GM12878 (cell line): ENCODE measurements around the gene ORAI3.

Experiments
- CTCF ChIP-seq, 3 experiments: IDR thresholded peaks in 2 of 3; conservative IDR thresholded peaks in 1 of 3; 2 replicates each; pipeline ENCODE4 v1.5.1; 2011; ENCODE audit warnings: low read depth in 3 of 3, low read length in 3 of 3, mild to moderate bottlenecking in 3 of 3, control low read depth in 2 of 3, moderate library complexity in 2 of 3, inconsistent platforms in 1 of 3, mixed read lengths in 1 of 3; ENCODE audit not compliant: control insufficient read depth in 2 of 3, insufficient read depth in 1 of 3; ENCODE audit errors: extremely low read depth in 1 of 3
- EP300 ChIP-seq, 2 experiments: fragments of 150-350 bp in 1 of 2; IDR thresholded peaks; 2 replicates each; pipeline ENCODE4 v1.6.1; 2011 to 2012; ENCODE audit warnings: low read depth in 2 of 2, low read length in 2 of 2, borderline replicate concordance in 1 of 2, improper control_type of control experiment in 1 of 2, inconsistent platforms in 1 of 2; ENCODE audit not compliant: control insufficient read depth in 1 of 2
- NFIC ChIP-seq: IDR thresholded peaks from 2 replicates; pipeline ENCODE4 v1.6.1; 2012; ENCODE audit warnings: low read depth, mild to moderate bottlenecking, inconsistent platforms, low read length, moderate library complexity
- YY1 ChIP-seq: IDR thresholded peaks from 2 replicates; pipeline ENCODE4 v1.6.1; 2011; ENCODE audit warnings: low read depth, mild to moderate bottlenecking, low read length

GRCh38 chr16:30937692-30938091, 11.2 kb upstream of the ORAI3 start:
- TF ChIP-seq YY1 (no peak), CTCF (IDR thresholded peaks at IDR 0.05 in 2 of 3, conservative IDR thresholded peaks at IDR 0.05 in 1 of 3; ENCODE audit: control insufficient read depth in 2 of 3, extremely low read depth in 1 of 3, insufficient read depth in 1 of 3, low read depth in 3 of 3, low read length in 3 of 3) (no peak), EP300 (IDR thresholded peaks at IDR 0.05; ENCODE audit: borderline replicate concordance in 1 of 2, control insufficient read depth in 1 of 2, low read depth in 2 of 2, low read length in 2 of 2) (no peak), NFIC (no peak)
